VCaP (cell line): Measurements from ENCODE around the gene TMEM184C.

ENCODE experiments used
- H3K27ac ChIP-seq: fragments of 450-650 bp; 2 replicates; pipeline ENCODE4 v1.5.1; 2017
- CTCF ChIP-seq: fragments of 450-650 bp; conservative IDR thresholded peaks from 2 replicates; pipeline ENCODE4 v1.5.1; 2017; ENCODE audit warnings: mild to moderate bottlenecking, moderate library complexity

TMEM184C gene

GRCh38 chr4:147648656-147649055 is 31.5 kb downstream of the TMEM184C start:
- no peak overlapping the region for H3K27ac ChIP-seq
- TF ChIP-seq CTCF = no peak

GRCh38 chr4:147651563-147651962 is 34.4 kb downstream of the TMEM184C start:
- no peak overlapping the region for H3K27ac ChIP-seq
- TF ChIP-seq CTCF = no peak

- no peak for TF ChIP-seq CTCF
- no peak overlapping the region for H3K27ac ChIP-seq
These were observed 38.4 kb downstream of the TMEM184C start for GRCh38 chr4:147655639-147656038.

- H3K27ac ChIP-seq = no peak overlapping the region
- TF ChIP-seq CTCF = no peak
These were observed 41.3 kb downstream of the TMEM184C start for GRCh38 chr4:147658501-147658900.

GRCh38 chr4:147674073-147674472 is 56.9 kb downstream of the TMEM184C start:
- no peak for TF ChIP-seq CTCF
- no peak overlapping the region for H3K27ac ChIP-seq

- no peak for TF ChIP-seq CTCF
- H3K27ac ChIP-seq = no peak overlapping the region
These were observed 57.3 kb downstream of the TMEM184C start for GRCh38 chr4:147674496-147674895.

GRCh38 chr4:147678106-147678505 is 60.9 kb downstream of the TMEM184C start:
- H3K27ac ChIP-seq = no peak overlapping the region
- no peak for TF ChIP-seq CTCF
